Neural progenitor cell (in vitro differentiated cells): ENCODE measurements around the gene PPCDC. TPM values are rescaled to one million over a fixed set of nuclear protein-coding genes. Genes with fewer than 3 reads are reported as not detected.

Experiments used
- DNase-seq: peaks from one replicate; pipeline ENCODE4 v3.0.0-alpha.2; 2016; ENCODE audit warnings: low spot score
- H2AFZ ChIP-seq: fragments of 200-600 bp; sonication (generic); replicated peaks from 2 replicates; pipeline ENCODE4 v1.6.1; 2016; ENCODE audit warnings: antibody characterized with exemption
- H3F3A ChIP-seq: fragments of 200-600 bp; sonication (generic); 2 replicates; pipeline ENCODE4 v1.6.1; 2016; ENCODE audit warnings: antibody characterized with exemption, low read depth
- H3K27ac ChIP-seq: fragments of 200-600 bp; sonication (generic); 2 replicates; pipeline ENCODE4 v1.5.1; 2016; ENCODE audit warnings: mild to moderate bottlenecking
- H3K27me3 ChIP-seq: fragments of 200-600 bp; sonication (generic); 2 replicates; pipeline ENCODE4 v1.6.1; 2016; ENCODE audit warnings: mild to moderate bottlenecking, moderate library complexity
- H3K36me3 ChIP-seq: fragments of 200-600 bp; sonication (generic); 2 replicates; pipeline ENCODE4 v1.5.1; 2016
- H3K4me1 ChIP-seq: fragments of 200-600 bp; sonication (generic); 2 replicates; pipeline ENCODE4 v1.6.1; 2016; ENCODE audit warnings: mixed run types
- H3K4me2 ChIP-seq: fragments of 200-600 bp; sonication (generic); 2 replicates; pipeline ENCODE4 v1.6.1; 2016
- H3K4me3 ChIP-seq: fragments of 200-600 bp; sonication (generic); 2 replicates; pipeline ENCODE4 v1.5.1; 2016
- H3K79me2 ChIP-seq: fragments of 200-600 bp; sonication (generic); 2 replicates; pipeline ENCODE4 v1.6.1; 2016; ENCODE audit warnings: low read depth
- H3K9ac ChIP-seq: fragments of 200-600 bp; sonication (generic); 2 replicates; pipeline ENCODE4 v1.6.1; 2016
- H3K9me3 ChIP-seq: fragments of 200-600 bp; sonication (generic); 2 replicates; pipeline ENCODE4 v1.5.1; 2016; ENCODE audit warnings: low read depth
- H4K20me1 ChIP-seq: fragments of 200-600 bp; sonication (generic); 2 replicates; pipeline ENCODE4 v1.6.1; 2016; ENCODE audit warnings: low read depth
- H3K27ac Mint-ChIP-seq: 3 replicates; pipeline ENCODE4 v1.8.0; 2021; ENCODE audit warnings: mixed read lengths
- H3K27me3 Mint-ChIP-seq: 2 replicates; pipeline ENCODE4 v1.8.0; 2022; ENCODE audit warnings: low read depth, mild to moderate bottlenecking, inconsistent platforms, moderate library complexity, mixed read lengths; ENCODE audit not compliant: insufficient read depth
- H3K36me3 Mint-ChIP-seq: 3 replicates; pipeline ENCODE4 v1.8.0; 2021; ENCODE audit warnings: mixed read lengths
- H3K4me1 Mint-ChIP-seq: 3 replicates; pipeline ENCODE4 v1.8.0; 2021; ENCODE audit warnings: mixed read lengths
- H3K4me3 Mint-ChIP-seq: 3 replicates; pipeline ENCODE4 v1.8.0; 2021; ENCODE audit warnings: mild to moderate bottlenecking, moderate library complexity, mixed read lengths
- H3K9me3 Mint-ChIP-seq: 3 replicates; pipeline ENCODE4 v1.8.0; 2020; ENCODE audit warnings: mixed read lengths
- CTCF ChIP-seq: fragments of 200-600 bp; sonication (generic); IDR thresholded peaks from 2 replicates; pipeline ENCODE4 v1.5.1; 2017; ENCODE audit warnings: antibody characterized with exemption, mild to moderate bottlenecking
- EZH2 ChIP-seq: fragments of 200-600 bp; sonication (generic); IDR thresholded peaks from 2 replicates; pipeline ENCODE4 v1.6.1; 2017; ENCODE audit warnings: antibody characterized with exemption, mild to moderate bottlenecking, moderate library complexity
- EZH2phosphoT487 ChIP-seq: fragments of 200-600 bp; sonication (generic); IDR thresholded peaks from 2 replicates; pipeline ENCODE4 v1.6.1; 2017; ENCODE audit warnings: antibody characterized with exemption
- total RNA-seq: library from RNA; depleted of rRNA; stranded (reverse); fragments of >200 nt; gene quantifications from 2 replicates; pipeline ENCODE4 v1.2.3, GENCODE V29; 2015; ENCODE audit warnings: low replicate concordance

PPCDC gene
- total RNA-seq, 1 donor from 2014 or later: 15.8 TPM

- no peaks in the 10 kb centered on the region for H3K9me3 Mint-ChIP-seq
- DNase-seq: no peak
- H3K27me3 Mint-ChIP-seq: peaks cover 10% of the 10 kb centered on the region
- H3K36me3 ChIP-seq: no peaks in the 10 kb centered on the region
- no peak overlapping the region for H3K9ac ChIP-seq
- peaks cover 6% of the 10 kb centered on the region for H3K4me1 ChIP-seq
- H3K27me3 ChIP-seq: no peaks in the 10 kb centered on the region
- no peaks in the 10 kb centered on the region for H3F3A ChIP-seq
- H3K36me3 Mint-ChIP-seq: peaks cover 23% of the 10 kb centered on the region
- no peak overlapping the region for H3K27ac Mint-ChIP-seq
- no peak overlapping the region for H3K27ac ChIP-seq
- H3K4me3 ChIP-seq: no peak overlapping the region
- peaks cover 14% of the 10 kb centered on the region for H3K4me1 Mint-ChIP-seq
- no peak overlapping the region for H3K4me3 Mint-ChIP-seq
- no peak overlapping the region for H3K4me2 ChIP-seq
- peaks cover 13% of the 10 kb centered on the region for H3K79me2 ChIP-seq
- no peak overlapping the region for H2AFZ ChIP-seq
- TF ChIP-seq EZH2: no peak
- TF ChIP-seq CTCF: no peak
- TF ChIP-seq EZH2phosphoT487: no peak
- peaks cover 9% of the 10 kb centered on the region for H4K20me1 ChIP-seq
- H3K9me3 ChIP-seq: no peaks in the 10 kb centered on the region
Observed at GRCh38 chr15:75033809-75034208, 10.4 kb downstream of the PPCDC start.

GRCh38 chr15:75034615-75035014, 11.2 kb downstream of the PPCDC start:
- Mint-ChIP-seq H3K27ac (no peak overlapping the region), H3K4me3 (no peak overlapping the region), H3K9me3 (no peaks in the 10 kb centered on the region), H3K4me1 (peaks cover 10% of the 10 kb centered on the region), H3K27me3 (peaks cover 7% of the 10 kb centered on the region), H3K36me3 (peaks cover 23% of the 10 kb centered on the region)
- no peak for DNase-seq
- H3K4me2 ChIP-seq: no peak overlapping the region
- H2AFZ ChIP-seq: no peak overlapping the region
- H3K27ac ChIP-seq: no peak overlapping the region
- no peaks in the 10 kb centered on the region for H3K27me3 ChIP-seq
- H3K4me1 ChIP-seq: peaks cover 3% of the 10 kb centered on the region
- H3K36me3 ChIP-seq: no peaks in the 10 kb centered on the region
- TF ChIP-seq EZH2phosphoT487: no peak
- no peak for TF ChIP-seq EZH2
- H3K9me3 ChIP-seq: no peaks in the 10 kb centered on the region
- no peaks in the 10 kb centered on the region for H3F3A ChIP-seq
- peaks cover 14% of the 10 kb centered on the region for H4K20me1 ChIP-seq
- no peak overlapping the region for H3K9ac ChIP-seq
- H3K79me2 ChIP-seq: peaks cover 20% of the 10 kb centered on the region
- H3K4me3 ChIP-seq: no peak overlapping the region

GRCh38 chr15:75036212-75036616, 12.8 kb downstream of the PPCDC start:
- no peaks in the 10 kb centered on the region for H3F3A ChIP-seq
- no peaks in the 10 kb centered on the region for H3K9me3 ChIP-seq
- H2AFZ ChIP-seq: no peak overlapping the region
- H3K27ac ChIP-seq: no peak overlapping the region
- H4K20me1 ChIP-seq: peaks cover 10% of the 10 kb centered on the region
- peaks cover 11% of the 10 kb centered on the region for H3K79me2 ChIP-seq
- Mint-ChIP-seq H3K36me3 (peaks cover 19% of the 10 kb centered on the region), H3K4me3 (no peak overlapping the region), H3K9me3 (no peaks in the 10 kb centered on the region), H3K27me3 (peaks cover 7% of the 10 kb centered on the region), H3K4me1 (peaks cover 10% of the 10 kb centered on the region), H3K27ac (no peak overlapping the region)
- H3K4me1 ChIP-seq: no peaks in the 10 kb centered on the region
- no peak overlapping the region for H3K4me2 ChIP-seq
- no peak for DNase-seq
- H3K9ac ChIP-seq: no peak overlapping the region
- no peaks in the 10 kb centered on the region for H3K36me3 ChIP-seq
- TF ChIP-seq EZH2 (no peak), EZH2phosphoT487 (no peak), CTCF (no peak)
- no peak overlapping the region for H3K4me3 ChIP-seq
- no peaks in the 10 kb centered on the region for H3K27me3 ChIP-seq

GRCh38 chr15:75037685-75038084, 14.3 kb downstream of the PPCDC start:
- no peaks in the 10 kb centered on the region for H3K9me3 Mint-ChIP-seq
- no peak overlapping the region for H3K4me3 ChIP-seq
- H4K20me1 ChIP-seq: peaks cover 10% of the 10 kb centered on the region
- no peaks in the 10 kb centered on the region for H3K36me3 ChIP-seq
- no peaks in the 10 kb centered on the region for H3K9me3 ChIP-seq
- H3K4me1 Mint-ChIP-seq: peaks cover 10% of the 10 kb centered on the region
- no peak overlapping the region for H2AFZ ChIP-seq
- TF ChIP-seq EZH2 (no peak), CTCF (no peak), EZH2phosphoT487 (no peak)
- no peak overlapping the region for H3K27ac Mint-ChIP-seq
- H3K27me3 Mint-ChIP-seq: peaks cover 7% of the 10 kb centered on the region
- no peaks in the 10 kb centered on the region for H3K4me1 ChIP-seq
- no peak overlapping the region for H3K4me2 ChIP-seq
- no peak overlapping the region for H3K4me3 Mint-ChIP-seq
- H3K79me2 ChIP-seq: peaks cover 11% of the 10 kb centered on the region
- H3K36me3 Mint-ChIP-seq: peaks cover 22% of the 10 kb centered on the region
- no peak for DNase-seq
- no peak overlapping the region for H3K9ac ChIP-seq
- no peaks in the 10 kb centered on the region for H3K27me3 ChIP-seq
- no peaks in the 10 kb centered on the region for H3F3A ChIP-seq
- H3K27ac ChIP-seq: no peak overlapping the region
